Heart left ventricle (tissue), 16 donors: ENCODE data around the gene SMOC2. TPM values are rescaled to one million over a fixed set of nuclear protein-coding genes. Genes with fewer than 3 reads are reported as not detected.
"Not testable (repeated sequence)": the region's sequence is repeated elsewhere in the genome, so short reads cannot be mapped to it uniquely, and the experiment has no call there.

Experiments used
- ATAC-seq, 4 donors: fragments of 200-7000 bp; cut with Tn5 transposase; one replicate each; pipeline ENCODE4 v1.9.1; 2020 to 2022; ENCODE audit warnings: moderate library complexity in 4 of 4, mild to moderate bottlenecking in 3 of 4, moderate number of reproducible peaks in 1 of 4
- DNase-seq, 5 donors: peaks; one replicate each; pipeline ENCODE4 v3.0.0-alpha.2; 2020
- H3K27ac ChIP-seq, 12 donors: fragments of 200-600 bp; sonication (generic) in 4 of 12; one replicate each; pipeline versions ENCODE4 v1.5.0 to v1.8.0; 2016 to 2022; ENCODE audit warnings: mild to moderate bottlenecking in 2 of 12
- H3K27me3 ChIP-seq, 9 donors: fragments of 200-600 bp; sonication (generic) in 2 of 9; one replicate each; pipeline versions ENCODE4 v1.5.1 to v1.8.0; 2016 to 2022; ENCODE audit warnings: mild to moderate bottlenecking in 3 of 9
- H3K36me3 ChIP-seq, 9 donors: fragments of 200-600 bp; sonication (generic) in 2 of 9; one replicate each; pipeline versions ENCODE4 v1.5.0 to v1.8.0; 2018 to 2022; ENCODE audit warnings: mild to moderate bottlenecking in 2 of 9
- H3K4me1 ChIP-seq, 12 donors: fragments of 200-600 bp; sonication (generic) in 4 of 12; one replicate each; pipeline versions ENCODE4 v1.5.0 to v1.8.0; 2016 to 2022; ENCODE audit warnings: mild to moderate bottlenecking in 3 of 12
- H3K4me3 ChIP-seq, 12 donors: fragments of 200-600 bp; sonication (generic) in 4 of 12; one replicate each; pipeline versions ENCODE4 v1.5.0 to v1.8.0; 2017 to 2022; ENCODE audit warnings: mild to moderate bottlenecking in 9 of 12, moderate library complexity in 4 of 12
- H3K9me3 ChIP-seq, 12 donors: fragments of 200-600 bp; sonication (generic) in 4 of 12; one replicate each; pipeline versions ENCODE4 v1.5.0 to v1.8.0; 2016 to 2022; ENCODE audit warnings: mild to moderate bottlenecking in 1 of 12
- POLR2A ChIP-seq, 2 donors: fragments of 450-650 bp; IDR thresholded peaks; one replicate each; pipeline ENCODE4 v1.6.1; 2017; ENCODE audit warnings: antibody characterized with exemption in 2 of 2, mild to moderate bottlenecking in 2 of 2, moderate library complexity in 2 of 2
- WGBS, 4 donors: extraction: QIAGEN DNeasy Blood & Tissue Kit in 2 of 4; methylation state at CpG; one replicate each; pipeline versions ENCODE4 v1.1.5 to v1.1.7; 2013 to 2018; 5-methylcytosine and 5-hydroxymethylcytosine counted together
- intact Hi-C, 10 donors: fragments of 100-400 bp; cut with DNase I; formaldehyde crosslinking; loops; one replicate each; pipeline versions ENCODE4 v1.11.1 to v1.14.2; 2022
- polyA plus RNA-seq, 2 donors: library from polyadenylated mRNA; stranded (reverse); fragments of 200-250 nt; gene quantifications; one replicate each; pipeline ENCODE4 v1.2.3, GENCODE V29; 2013
- total RNA-seq, 9 donors: library from RNA; depleted of rRNA in 2 of 9; stranded (reverse); fragments of >200 nt in 2 of 9; fragmentation: NEBNext Ultra II Directional in 3 of 9; extraction: Animal tissue kit (Norgen Biotek cat#: 25700) in 3 of 9; gene quantifications; one replicate each; pipeline versions ENCODE4 v1.1.0 to v1.2.4, GENCODE V29; 2016 to 2023
- TF ChIP-seq, protein P1 (sequence below), 12 donors: fragments of 200-600 bp; sonication (generic) in 4 of 12; IDR thresholded peaks; one replicate each; pipeline versions ENCODE4 v1.5.0 to v1.8.0; 2018 to 2022; ENCODE audit warnings: antibody characterized with exemption in 12 of 12, mild to moderate bottlenecking in 5 of 12
- donor health status: ischemic (EF 13 %, LVEDD 7.1; RV severe dilation, severe dysfunction).
- donor health status: healthy with polysubstance abuse.
- donor health status: DM: no; HTN: yes; CAD: no.
- donor health status: DM: no; HTN: no; CAD: no.
- donor health status: ischemic (EF 25% LVEDD 6.9; RV normal size, moderate dysfunction).
- donor health status: ischemic (EF 25% LVEDD 5.7; RV mildly dilated, moderate dysfunction).
- donor health status: healthy.
- donor health status: DM: yes; HTN: yes; CAD: no.
- donor health status: ischemic (EF 35%, LVEDD 5.7; RV mildly dilated, moderate dysfunction).
- donor health status: nonischemic (EF 11% LVEDD 7.7; RV severe dilation, severe dysfunction).
- donor health status: DM: yes; HTN: yes; CAD: no.
- donor health status: PGD.
- donor health status: ischemic (EF 29% LVEDD 5.4; RV normal size, mild dysfunction).
- donor health status: nonischemic (EF 23%, LVEDD 6.1; RV moderate dilation, normal function).

SMOC2 gene
- total and polyA plus RNA-seq, 11 donors = 5.9 to 44.2 (median 15.7) TPM

DNA sequence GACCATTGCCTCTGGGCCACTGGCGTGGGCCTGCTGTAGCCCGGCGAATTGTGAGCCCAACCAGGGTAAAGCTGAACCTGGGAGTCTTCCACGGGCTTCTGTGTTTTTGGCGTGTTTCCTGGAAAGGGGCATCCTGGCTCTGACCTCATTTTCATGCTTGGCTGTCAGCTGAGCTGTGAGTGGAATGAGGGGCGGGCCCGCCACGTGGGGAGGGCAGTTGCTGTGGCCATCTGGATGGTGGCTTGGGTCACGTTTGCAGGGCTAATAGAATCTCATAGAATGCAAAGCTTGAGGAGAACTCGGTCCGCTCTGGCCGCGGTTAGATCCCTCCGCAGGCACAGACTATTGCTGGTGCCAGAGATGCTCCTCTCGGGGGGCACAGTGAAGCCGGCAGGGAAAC lies 263.0 kb downstream of the SMOC2 start:
- Histone ChIP-seq H3K27me3 (peaks cover 0 to 7% (median 0%) of the 10 kb centered on the region in 9 donors), H3K4me1 (peaks cover 0 to 8% (median 0%) of the 10 kb centered on the region in 12 donors), H3K4me3 (no peak overlapping the region), H3K9me3 (no peaks in the 10 kb centered on the region), H3K36me3 (no peaks in the 10 kb centered on the region), H3K27ac (no peak overlapping the region)
- peak in 1 of 4 donors; percentile 76 for ATAC-seq
- DNase-seq = no peak
- 67 to 73% (median 69%) methylated on average over 15 to 16 of the region's 16 CpGs for WGBS, 4 donors
- TF ChIP-seq, protein P1, sequence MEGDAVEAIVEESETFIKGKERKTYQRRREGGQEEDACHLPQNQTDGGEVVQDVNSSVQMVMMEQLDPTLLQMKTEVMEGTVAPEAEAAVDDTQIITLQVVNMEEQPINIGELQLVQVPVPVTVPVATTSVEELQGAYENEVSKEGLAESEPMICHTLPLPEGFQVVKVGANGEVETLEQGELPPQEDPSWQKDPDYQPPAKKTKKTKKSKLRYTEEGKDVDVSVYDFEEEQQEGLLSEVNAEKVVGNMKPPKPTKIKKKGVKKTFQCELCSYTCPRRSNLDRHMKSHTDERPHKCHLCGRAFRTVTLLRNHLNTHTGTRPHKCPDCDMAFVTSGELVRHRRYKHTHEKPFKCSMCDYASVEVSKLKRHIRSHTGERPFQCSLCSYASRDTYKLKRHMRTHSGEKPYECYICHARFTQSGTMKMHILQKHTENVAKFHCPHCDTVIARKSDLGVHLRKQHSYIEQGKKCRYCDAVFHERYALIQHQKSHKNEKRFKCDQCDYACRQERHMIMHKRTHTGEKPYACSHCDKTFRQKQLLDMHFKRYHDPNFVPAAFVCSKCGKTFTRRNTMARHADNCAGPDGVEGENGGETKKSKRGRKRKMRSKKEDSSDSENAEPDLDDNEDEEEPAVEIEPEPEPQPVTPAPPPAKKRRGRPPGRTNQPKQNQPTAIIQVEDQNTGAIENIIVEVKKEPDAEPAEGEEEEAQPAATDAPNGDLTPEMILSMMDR (IDR thresholded peaks at IDR 0.05) = no peak
- no peak for TF ChIP-seq POLR2A (IDR thresholded peaks at IDR 0.05)
- intact Hi-C loops = no loop called here

DNA sequence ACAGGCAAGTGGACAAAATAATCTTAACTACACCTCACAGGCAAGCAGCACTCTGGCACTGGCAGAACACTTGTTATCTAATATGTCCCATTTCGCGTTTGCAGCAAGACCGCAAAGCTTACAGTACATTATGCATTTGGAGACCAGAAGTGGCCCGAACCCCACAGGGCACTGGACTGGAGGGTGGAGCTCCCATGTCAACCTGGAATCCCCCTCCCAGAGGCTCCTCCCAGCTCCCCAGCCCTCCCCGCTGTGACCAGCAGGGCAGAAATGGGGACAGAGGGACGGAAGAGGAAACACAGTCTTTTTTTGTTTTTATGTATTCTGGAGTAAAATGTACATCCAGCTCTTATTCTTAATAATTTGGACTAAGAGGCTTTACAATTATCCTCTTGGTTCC lies 263.7 kb downstream of the SMOC2 start:
- intact Hi-C loops = no loop called here
- 63 to 80% (median 67%) methylated on average over 6 of the region's 6 CpGs for WGBS, 4 donors
- peak in 1 of 4 donors; percentile 10 for ATAC-seq
- Histone ChIP-seq H3K9me3 (no peaks in the 10 kb centered on the region), H3K27me3 (peaks cover 0 to 9% (median 0%) of the 10 kb centered on the region in 9 donors), H3K4me3 (no peak overlapping the region), H3K27ac (no peak overlapping the region), H3K36me3 (no peaks in the 10 kb centered on the region), H3K4me1 (peaks cover 0 to 8% (median 0%) of the 10 kb centered on the region in 12 donors)
- TF ChIP-seq, protein P1 (IDR thresholded peaks at IDR 0.05) = no peak
- TF ChIP-seq POLR2A (IDR thresholded peaks at IDR 0.05) = no peak
- DNase-seq = no peak

GRCh38 chr6:168705271-168705670 lies 264.3 kb downstream of the SMOC2 start:
- H3K27ac ChIP-seq, ATAC-seq, H3K4me1 ChIP-seq, H3K4me3 ChIP-seq, H3K36me3 ChIP-seq, intact Hi-C loops, H3K9me3 ChIP-seq, DNase-seq: not testable (repeated sequence)
- 92 to 95% (median 94%) methylated on average over 9 to 16 of the region's 16 CpGs for WGBS, 4 donors
- peaks cover 0 to 15% (median 0%) of the 10 kb centered on the region in 9 donors for H3K27me3 ChIP-seq

DNA sequence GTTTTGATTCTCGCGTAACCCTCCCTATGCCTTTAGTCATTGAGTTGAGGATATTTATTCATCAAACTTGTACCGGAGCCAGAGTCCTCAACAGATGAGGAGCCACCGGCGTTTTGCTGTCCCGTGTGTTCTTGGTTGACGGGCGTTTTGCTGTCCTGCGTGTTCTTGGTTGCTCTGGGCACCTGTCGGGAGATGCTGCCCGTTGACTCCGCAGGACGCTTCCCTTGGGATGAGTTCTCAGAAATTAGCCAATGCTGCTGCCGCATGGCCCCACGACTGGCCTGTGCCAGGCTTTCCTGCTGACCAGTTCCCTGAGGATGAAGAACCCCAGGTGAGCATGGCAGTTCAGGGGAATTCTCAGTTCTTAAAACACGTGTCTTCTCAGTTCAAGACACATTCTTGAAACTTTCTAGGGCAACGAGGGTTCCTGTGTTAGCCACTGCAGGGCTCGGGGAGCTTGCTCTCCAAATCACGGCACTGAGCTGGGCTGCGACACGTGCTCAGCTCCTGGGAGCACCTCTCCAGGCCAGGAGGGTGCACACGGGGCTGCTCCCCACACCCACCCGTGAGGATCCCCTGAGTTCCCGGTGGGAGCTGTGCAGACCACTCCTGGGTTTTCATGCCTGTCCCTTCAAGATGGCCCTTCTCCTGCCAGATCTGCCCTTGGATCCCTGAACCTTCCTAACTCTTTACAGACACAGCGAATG lies 265.6 kb downstream of the SMOC2 start:
- no peak for ATAC-seq
- Histone ChIP-seq H3K27me3 (peaks cover 0 to 16% (median 0%) of the 10 kb centered on the region in 9 donors), H3K36me3 (no peaks in the 10 kb centered on the region), H3K4me1 (peaks cover 0 to 8% (median 0%) of the 10 kb centered on the region in 12 donors), H3K4me3 (no peak overlapping the region), H3K9me3 (no peaks in the 10 kb centered on the region), H3K27ac (no peak overlapping the region)
- 89 to 91% (median 89%) methylated on average over 23 to 25 of the region's 25 CpGs for WGBS, 4 donors
- TF ChIP-seq, protein P1 (IDR thresholded peaks at IDR 0.05) = no peak
- TF ChIP-seq POLR2A (IDR thresholded peaks at IDR 0.05) = no peak
- DNase-seq = no peak
- intact Hi-C loops = no loop called here
